GM10248 (cell line): ENCODE measurements around the gene PREP.

Source experiments
- CTCF ChIA-PET: fragments of 300-600 bp; sonication (Branson Sonifier 250); formaldehyde crosslinking; extraction: SDS; loops from one replicate; lab custom pipeline; 2021; ENCODE audit warnings: antibody characterized with exemption; lab: Yijun Ruan, JAX
- POLR2A ChIA-PET: fragments of 350-650 bp; sonication (Branson Sonifier 250); formaldehyde crosslinking; extraction: SDS; loops from one replicate; lab custom pipeline; 2020; ENCODE audit warnings: antibody characterized with exemption; lab: Yijun Ruan, JAX
- DNase-seq: peaks from one replicate; pipeline ENCODE4 v3.0.0; 2012; ENCODE audit errors: extremely low spot score
- CTCF ChIP-seq: IDR thresholded peaks from 2 replicates; pipeline ENCODE4 v1.5.1; 2012; ENCODE audit warnings: mild to moderate bottlenecking, low read depth; ENCODE audit errors: extremely low read depth, missing control alignments, control extremely low read depth

Gene PREP

GRCh38 chr6:105270511-105270910, 132.4 kb downstream of the PREP start:
- POLR2A ChIA-PET: no interaction called here

GRCh38 chr6:105269390-105269789, 133.5 kb downstream of the PREP start:
- ChIA-PET CTCF (no interaction called here), POLR2A (no interaction called here)
- no peak for TF ChIP-seq CTCF
- DNase-seq: no peak

More at GRCh38 chr6:105270511-105270910, 132.4 kb downstream of the PREP start:
- no peak for TF ChIP-seq CTCF
- DNase-seq: no peak
- CTCF ChIA-PET: no interaction called here

GRCh38 chr6:105263685-105264610, 138.9 kb downstream of the PREP start:
- ChIA-PET CTCF (no interaction called here), POLR2A (no interaction called here)
- DNase-seq: no peak
- TF ChIP-seq CTCF: no peak

GRCh38 chr6:105259913-105260889, 142.7 kb downstream of the PREP start:
- TF ChIP-seq CTCF: no peak
- no peak for DNase-seq
- ChIA-PET CTCF (interaction anchor here (0.7 to 1.4 kb wide), 3 partner anchors 16 to 95 kb away, joined by 3 to 4 read pairs (median 3); no protein-coding TSS in a partner anchor), POLR2A (no interaction called here)

- TF ChIP-seq CTCF: no peak
- ChIA-PET CTCF (no interaction called here), POLR2A (no interaction called here)
- no peak for DNase-seq
Measured at GRCh38 chr6:105258816-105259215, 144.1 kb downstream of the PREP start.

- ChIA-PET CTCF (interaction anchor here (1.0 kb wide), 1 partner anchor 20 kb away, joined by 3 read pairs; no protein-coding TSS in a partner anchor), POLR2A (no interaction called here)
- TF ChIP-seq CTCF: no peak
Measured at GRCh38 chr6:105257340-105257739, 145.5 kb downstream of the PREP start.

More at GRCh38 chr6:105257340-105257739, 145.5 kb downstream of the PREP start:
- DNase-seq: no peak
